HepG2 (cell line): ENCODE data around the gene MFF. TPM values are rescaled to one million over a fixed set of nuclear protein-coding genes. Genes with fewer than 3 reads are reported as not detected.

Experiments
- ATAC-seq: fragments of 200-7000 bp; cut with Tn5 transposase; 3 replicates; pipeline ENCODE4 v1.9.1; 2020; ENCODE audit warnings: mild to moderate bottlenecking, moderate library complexity
- BruUV-seq: library from RNA; stranded (reverse); fragments of 400-500 nt; replicated peaks from 2 replicates; lab custom pipeline; 2021; lab: Mats Ljungman, UMichigan
- CTCF ChIA-PET: fragments of 300-600 bp; formaldehyde crosslinking; extraction: SDS; loops from one replicate; lab custom pipeline; 2021; ENCODE audit warnings: low total read pairs, inconsistent platforms, low intra/inter-chr PET ratio; lab: Yijun Ruan, JAX
- POLR2A ChIA-PET: fragments of 350-600 bp; sonication (Branson Sonifier 250); formaldehyde crosslinking; loops from one replicate; lab custom pipeline; 2020; ENCODE audit warnings: antibody characterized with exemption, inconsistent platforms; lab: Yijun Ruan, JAX
- DNase-seq: peaks from one replicate; pipeline ENCODE4 v3.0.0-alpha.2; 2015; ENCODE audit warnings: low spot score
- FAIRE-seq: peaks from 3 replicates; lab custom pipeline; 2011; peaks lifted over from hg19 to GRCh38; lab: Jason Lieb, UNC
- H2AFZ ChIP-seq: one replicate; pipeline ENCODE4 v1.6.1; 2011; ENCODE audit warnings: low read length, inconsistent platforms
- H3K27ac ChIP-seq: fragments of 300-600 bp; 3 replicates; pipeline ENCODE4 v1.8.0; 2011; ENCODE audit warnings: mixed run types, mild to moderate bottlenecking, mixed read lengths, low read length, inconsistent platforms; ENCODE audit not compliant: insufficient read depth; ENCODE audit errors: extremely low read length
- H3K27me3 ChIP-seq, 2 experiments: fragments of 200-600 bp in 1 of 2; 2 replicates in 1 of 2; 3 replicates in 1 of 2; pipeline versions ENCODE4 v1.6.0 to v1.8.0; 2011; ENCODE audit warnings: low read length in 2 of 2, mild to moderate bottlenecking in 2 of 2, moderate library complexity in 2 of 2, inconsistent platforms in 1 of 2; ENCODE audit not compliant: insufficient read depth in 2 of 2, control insufficient read depth in 1 of 2
- H3K36me3 ChIP-seq, 2 experiments: fragments of 200-600 bp in 1 of 2; replicated peaks in 1 of 2; 2 replicates in 1 of 2; 3 replicates in 1 of 2; pipeline versions ENCODE4 v1.5.1 to v1.8.0; 2011; ENCODE audit warnings: low read length in 2 of 2, inconsistent platforms in 1 of 2; ENCODE audit not compliant: insufficient read depth in 2 of 2, control insufficient read depth in 1 of 2
- H3K4me1 ChIP-seq: 2 replicates; pipeline ENCODE4 v1.5.1; 2012; ENCODE audit warnings: low read length, inconsistent platforms; ENCODE audit not compliant: insufficient read depth
- H3K4me2 ChIP-seq: 2 replicates; pipeline ENCODE4 v1.6.0; 2011; ENCODE audit warnings: low read depth, low read length, inconsistent platforms
- H3K4me3 ChIP-seq, 3 experiments: fragments of 200-600 bp in 1 of 3; sonication (generic), shearing (Covaris generic) in 1 of 3; replicated peaks in 1 of 3; 2 replicates each; pipeline ENCODE4 v1.5.1; 2011 to 2016; ENCODE audit warnings: low read length in 3 of 3, inconsistent platforms in 2 of 3, low read depth in 2 of 3, mild to moderate bottlenecking in 2 of 3, control low read depth in 1 of 3, mixed read lengths in 1 of 3; ENCODE audit not compliant: insufficient read depth in 1 of 3
- H3K79me2 ChIP-seq: one replicate; pipeline ENCODE4 v1.6.1; 2011; ENCODE audit warnings: low read length, inconsistent platforms; ENCODE audit not compliant: insufficient read depth
- H3K9ac ChIP-seq: 2 replicates; pipeline ENCODE4 v1.6.0; 2011; ENCODE audit warnings: mild to moderate bottlenecking, low read depth, low read length, inconsistent platforms; ENCODE audit not compliant: insufficient read depth
- H3K9me3 ChIP-seq: 2 replicates; pipeline ENCODE4 v1.5.1; 2012; ENCODE audit warnings: mild to moderate bottlenecking, low read length
- H4K20me1 ChIP-seq: 2 replicates; pipeline ENCODE4 v1.6.0; 2011; ENCODE audit warnings: inconsistent platforms, mild to moderate bottlenecking, low read length, moderate library complexity; ENCODE audit not compliant: insufficient read depth
- ASH2L ChIP-seq: fragments of 300-600, 200-600 bp; sonication (generic); IDR thresholded peaks from 2 replicates; pipeline ENCODE4 v1.7.0; 2017; ENCODE audit warnings: low read depth, mild to moderate bottlenecking, moderate library complexity, mixed read lengths, low read length; ENCODE audit not compliant: insufficient read length
- FOXP4 ChIP-seq: sonication (generic); formaldehyde crosslinking; IDR thresholded peaks from 2 replicates; pipeline ENCODE4 v1.4.0; 2020; ENCODE audit warnings: missing genetic modification reagents
- KDM5A ChIP-seq: fragments of 200-600 bp; sonication (generic); IDR thresholded peaks from 2 replicates; pipeline ENCODE4 v1.7.0; 2018; ENCODE audit warnings: antibody characterized with exemption, mild to moderate bottlenecking, low read length, borderline replicate concordance
- PAX8 ChIP-seq: sonication (generic); formaldehyde crosslinking; IDR thresholded peaks from 2 replicates; pipeline ENCODE4 v1.8.0; 2022; ENCODE audit warnings: mild to moderate bottlenecking, missing genetic modification reagents, borderline replicate concordance
- SIX4 ChIP-seq: sonication (generic); formaldehyde crosslinking; IDR thresholded peaks from 2 replicates; pipeline ENCODE4 v1.4.0; 2020; ENCODE audit warnings: missing genetic modification reagents
- SMAD3 ChIP-seq: sonication (generic); formaldehyde crosslinking; IDR thresholded peaks from 2 replicates; pipeline ENCODE4 v1.4.0; 2020; ENCODE audit warnings: missing genetic modification reagents
- U2AF1 ChIP-seq: fragments of 200-400 bp; formaldehyde crosslinking; optimal IDR thresholded peaks from 2 replicates; pipeline ENCODE3; 2017; ENCODE audit warnings: mild to moderate bottlenecking, low read depth, low read length
- ZEB1 ChIP-seq: IDR thresholded peaks from 2 replicates; pipeline ENCODE4 v1.6.1; 2012; ENCODE audit warnings: mild to moderate bottlenecking, low read depth, inconsistent platforms; ENCODE audit not compliant: insufficient replicate concordance
- ZNF101 ChIP-seq: sonication (generic); formaldehyde crosslinking; IDR thresholded peaks from 2 replicates; pipeline ENCODE4 v1.4.0; 2020; ENCODE audit warnings: mild to moderate bottlenecking, low read depth, missing genetic modification reagents, borderline replicate concordance
- ZNF235 ChIP-seq: sonication (generic); formaldehyde crosslinking; IDR thresholded peaks from 2 replicates; pipeline ENCODE4 v1.8.1; 2023; ENCODE audit warnings: mild to moderate bottlenecking, missing genetic modification reagents, borderline replicate concordance
- ZNF292 ChIP-seq: sonication (generic); formaldehyde crosslinking; IDR thresholded peaks from 2 replicates; pipeline ENCODE4 v1.8.1; 2022; ENCODE audit warnings: mild to moderate bottlenecking, low read depth, missing genetic modification reagents, borderline replicate concordance
- ZNF597 ChIP-seq: sonication (generic); formaldehyde crosslinking; IDR thresholded peaks from 2 replicates; pipeline ENCODE4 v1.5.0; 2020; ENCODE audit warnings: missing genetic modification reagents
- ZNF605 ChIP-seq: sonication (generic); formaldehyde crosslinking; IDR thresholded peaks from 2 replicates; pipeline ENCODE4 v1.8.0; 2022; ENCODE audit warnings: mild to moderate bottlenecking, missing genetic modification reagents
- ZNF816 ChIP-seq: sonication (generic); formaldehyde crosslinking; IDR thresholded peaks from 2 replicates; pipeline ENCODE4 v1.8.0; 2022; ENCODE audit warnings: missing genetic modification reagents, mild to moderate bottlenecking, borderline replicate concordance
- ZSCAN20 ChIP-seq: sonication (generic); formaldehyde crosslinking; IDR thresholded peaks from 2 replicates; pipeline ENCODE4 v1.4.0; 2020; ENCODE audit warnings: missing genetic modification reagents, mild to moderate bottlenecking, borderline replicate concordance
- WGBS: methylation state at CpG from one replicate; pipeline ENCODE4 v1.1.6; 2017; ENCODE audit warnings: low lambda C conversion rate; 5-methylcytosine and 5-hydroxymethylcytosine counted together
- in situ Hi-C: cut with HindIII; loops from 2 replicates; pipeline ENCODE4 v1.10.0; 2017; ENCODE audit warnings: low pct_unique_long_range_greater_than_20kb; ENCODE audit not compliant: extremely low pct_ligation_motif_present
- intact Hi-C: fragments of 100-400 bp; cut with micrococcal nuclease; formaldehyde crosslinking; loops from one replicate; pipeline ENCODE4 v1.10.0; 2022; ENCODE audit not compliant: unreplicated experiment
- polyA plus RNA-seq, 8 experiments: library from polyadenylated mRNA; depleted of rRNA in 3 of 8; stranded (reverse) in 7 of 8; unstranded in 1 of 8; fragments of >200 nt; fragmentation: Illumina TruSeq in 4 of 8; extraction: Trizol in 4 of 8; gene quantifications; 2 replicates each; pipeline versions ENCODE4 v1.2.1 to v1.2.3, GENCODE V29; 2011 to 2016; ENCODE audit warnings: low read depth in 4 of 8, missing spikeins in 1 of 8, mixed read lengths in 1 of 8; ENCODE audit not compliant: insufficient read depth in 1 of 8
- total RNA-seq, 5 experiments: library from RNA; depleted of rRNA; stranded (reverse); fragments of >200 nt; fragmentation: Illumina TruSeq; extraction: Trizol; gene quantifications; 2 replicates each; pipeline ENCODE4 v1.2.3, GENCODE V29; 2016; ENCODE audit warnings: low read depth in 1 of 5
- TF ChIP-seq, protein P1 (sequence below): sonication (generic); formaldehyde crosslinking; IDR thresholded peaks from 2 replicates; pipeline ENCODE4 v1.8.1; 2023; ENCODE audit warnings: mild to moderate bottlenecking, missing genetic modification reagents
- TF ChIP-seq, protein P2 (sequence below): sonication (generic); formaldehyde crosslinking; IDR thresholded peaks from 2 replicates; pipeline ENCODE4 v1.4.0; 2020; ENCODE audit warnings: missing genetic modification reagents, mild to moderate bottlenecking, borderline replicate concordance

MFF gene
- total and polyA plus RNA-seq, 2 of the 13 experiments (the other 11 are each of a cell fraction or from before 2014, with no cell fraction given): 81.9 to 156 TPM

DNA sequence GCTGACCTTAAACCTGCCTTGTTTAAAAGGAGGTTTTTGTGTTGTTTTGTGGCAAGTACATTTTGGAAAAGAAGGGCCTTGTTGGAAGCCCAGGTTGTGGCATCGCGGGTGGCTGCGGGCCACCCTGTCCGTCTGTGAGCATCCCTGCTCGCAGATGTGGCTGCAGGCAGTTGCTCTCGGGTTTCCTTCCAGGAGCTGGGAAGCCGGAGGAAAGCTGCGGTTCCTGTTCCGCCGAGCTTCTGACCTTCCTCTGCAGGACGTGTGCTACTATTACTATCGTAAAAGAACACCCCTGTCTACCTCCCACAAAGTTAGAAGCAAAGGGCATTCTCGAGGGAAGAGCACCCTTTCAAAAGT is 766 bp downstream of the MFF start:
- peaks cover 14% of the 10 kb centered on the region for H3K9me3 ChIP-seq
- peak overlapping the region; percentile 94 to 98 (median 96) for H3K4me3 ChIP-seq
- WGBS: under 1% methylated on average over 13 of the region's 13 CpGs
- peak overlapping the region; percentile 87 for H3K27ac ChIP-seq
- no peaks in the 10 kb centered on the region for H4K20me1 ChIP-seq
- intact Hi-C loops (loop anchor here (2.0 to 5.0 kb wide), 4 partner anchors 13 to 491 kb away; no protein-coding TSS in a partner anchor), in situ Hi-C loops (no loop called here)
- H3K4me2 ChIP-seq: peak overlapping the region; percentile 94
- peaks cover 0 to 17% of the 10 kb centered on the region in 2 experiments; a peak in 2 of 5 replicates for H3K36me3 ChIP-seq
- no peak for FAIRE-seq
- H3K4me1 ChIP-seq: peaks cover 37% of the 10 kb centered on the region
- CTCF ChIA-PET: no interaction called here
- peaks cover 60% of the 10 kb centered on the region for H3K79me2 ChIP-seq
- ATAC-seq: peak; percentile 62
- H2AFZ ChIP-seq: peak overlapping the region; percentile 18
- H3K9ac ChIP-seq: peak overlapping the region; percentile 95
- no peaks in the 10 kb centered on the region for H3K27me3 ChIP-seq
- BruUV-seq: no TSS peak
- DNase-seq: peak; percentile 21
- POLR2A ChIA-PET: interaction anchor here (0.6 to 2.7 kb wide), 5 partner anchors 12 to 148 kb away, joined by 3 to 33 read pairs (median 6); no protein-coding TSS in a partner anchor
- TF ChIP-seq U2AF1: peak; percentile 3
- no peak for TF ChIP-seq ZNF235 (CRISPR knock-in tag)
- 0 out of 2 replicates have a peak, but pooled peaks have one; percentile 29 for TF ChIP-seq SIX4 (CRISPR knock-in tag)
- TF ChIP-seq, protein P1, sequence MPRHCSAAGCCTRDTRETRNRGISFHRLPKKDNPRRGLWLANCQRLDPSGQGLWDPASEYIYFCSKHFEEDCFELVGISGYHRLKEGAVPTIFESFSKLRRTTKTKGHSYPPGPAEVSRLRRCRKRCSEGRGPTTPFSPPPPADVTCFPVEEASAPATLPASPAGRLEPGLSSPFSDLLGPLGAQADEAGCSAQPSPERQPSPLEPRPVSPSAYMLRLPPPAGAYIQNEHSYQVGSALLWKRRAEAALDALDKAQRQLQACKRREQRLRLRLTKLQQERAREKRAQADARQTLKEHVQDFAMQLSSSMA (CRISPR knock-in tag): no peak
- TF ChIP-seq SMAD3: no peak
- 0 out of 2 replicates have a peak, but pooled peaks have one; percentile 44 for TF ChIP-seq KDM5A
- TF ChIP-seq, protein P2, sequence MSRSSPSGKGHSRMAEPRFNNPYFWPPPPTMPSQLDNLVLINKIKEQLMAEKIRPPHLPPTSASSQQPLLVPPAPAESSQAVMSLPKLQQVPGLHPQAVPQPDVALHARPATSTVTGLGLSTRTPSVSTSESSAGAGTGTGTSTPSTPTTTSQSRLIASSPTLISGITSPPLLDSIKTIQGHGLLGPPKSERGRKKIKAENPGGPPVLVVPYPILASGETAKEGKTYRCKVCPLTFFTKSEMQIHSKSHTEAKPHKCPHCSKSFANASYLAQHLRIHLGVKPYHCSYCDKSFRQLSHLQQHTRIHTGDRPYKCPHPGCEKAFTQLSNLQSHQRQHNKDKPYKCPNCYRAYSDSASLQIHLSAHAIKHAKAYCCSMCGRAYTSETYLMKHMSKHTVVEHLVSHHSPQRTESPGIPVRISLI (CRISPR knock-in tag): no peak; the same call in 1 of the 2 replicates
- peak; percentile 16 for TF ChIP-seq ASH2L
- TF ChIP-seq ZEB1: no peak
- TF ChIP-seq ZNF597 (CRISPR knock-in tag): no peak
- TF ChIP-seq ZNF101 (CRISPR knock-in tag): 0 out of 2 replicates have a peak, but pooled peaks have one; percentile 83
- TF ChIP-seq ZNF816 (CRISPR knock-in tag): no peak
- TF ChIP-seq ZNF292 (CRISPR knock-in tag): 0 out of 2 replicates have a peak, but pooled peaks have one; percentile 13
- 0 out of 2 replicates have a peak, but pooled peaks have one; percentile 9 for TF ChIP-seq ZSCAN20 (CRISPR knock-in tag)
- 0 out of 2 replicates have a peak, but pooled peaks have one; percentile 17 for TF ChIP-seq PAX8
- TF ChIP-seq FOXP4 (CRISPR knock-in tag): 0 out of 2 replicates have a peak, but pooled peaks have one; percentile 13
- TF ChIP-seq ZNF605: 0 out of 2 replicates have a peak, but pooled peaks have one; percentile 4
- TF ChIP-seq, all 625 proteins: peak for 10
